ENCODE data around the gene OOSP4A.

GRCh38 chr11:59968395-59968783, 4.6 kb downstream of the OOSP4A start:
- TF ChIP-seq, protein P1, sequence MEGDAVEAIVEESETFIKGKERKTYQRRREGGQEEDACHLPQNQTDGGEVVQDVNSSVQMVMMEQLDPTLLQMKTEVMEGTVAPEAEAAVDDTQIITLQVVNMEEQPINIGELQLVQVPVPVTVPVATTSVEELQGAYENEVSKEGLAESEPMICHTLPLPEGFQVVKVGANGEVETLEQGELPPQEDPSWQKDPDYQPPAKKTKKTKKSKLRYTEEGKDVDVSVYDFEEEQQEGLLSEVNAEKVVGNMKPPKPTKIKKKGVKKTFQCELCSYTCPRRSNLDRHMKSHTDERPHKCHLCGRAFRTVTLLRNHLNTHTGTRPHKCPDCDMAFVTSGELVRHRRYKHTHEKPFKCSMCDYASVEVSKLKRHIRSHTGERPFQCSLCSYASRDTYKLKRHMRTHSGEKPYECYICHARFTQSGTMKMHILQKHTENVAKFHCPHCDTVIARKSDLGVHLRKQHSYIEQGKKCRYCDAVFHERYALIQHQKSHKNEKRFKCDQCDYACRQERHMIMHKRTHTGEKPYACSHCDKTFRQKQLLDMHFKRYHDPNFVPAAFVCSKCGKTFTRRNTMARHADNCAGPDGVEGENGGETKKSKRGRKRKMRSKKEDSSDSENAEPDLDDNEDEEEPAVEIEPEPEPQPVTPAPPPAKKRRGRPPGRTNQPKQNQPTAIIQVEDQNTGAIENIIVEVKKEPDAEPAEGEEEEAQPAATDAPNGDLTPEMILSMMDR (IDR thresholded peaks at IDR 0.05) = no peak
- no peak for TF ChIP-seq POLR2A (IDR thresholded peaks at IDR 0.05)
